HG03060 (cell line): ENCODE data around the gene PSMC3.

Experiments
- ATAC-seq: cut with Tn5 transposase; IDR thresholded peaks from one replicate; pipeline ENCODE4 v1.9.1; 2021; ENCODE audit warnings: low read depth, moderate number of reproducible peaks; ENCODE audit not compliant: unreplicated experiment

PSMC3 gene

GRCh38 chr11:47414685-47415070, 11.6 kb downstream of the PSMC3 start:
- ATAC-seq: no peak

DNA sequence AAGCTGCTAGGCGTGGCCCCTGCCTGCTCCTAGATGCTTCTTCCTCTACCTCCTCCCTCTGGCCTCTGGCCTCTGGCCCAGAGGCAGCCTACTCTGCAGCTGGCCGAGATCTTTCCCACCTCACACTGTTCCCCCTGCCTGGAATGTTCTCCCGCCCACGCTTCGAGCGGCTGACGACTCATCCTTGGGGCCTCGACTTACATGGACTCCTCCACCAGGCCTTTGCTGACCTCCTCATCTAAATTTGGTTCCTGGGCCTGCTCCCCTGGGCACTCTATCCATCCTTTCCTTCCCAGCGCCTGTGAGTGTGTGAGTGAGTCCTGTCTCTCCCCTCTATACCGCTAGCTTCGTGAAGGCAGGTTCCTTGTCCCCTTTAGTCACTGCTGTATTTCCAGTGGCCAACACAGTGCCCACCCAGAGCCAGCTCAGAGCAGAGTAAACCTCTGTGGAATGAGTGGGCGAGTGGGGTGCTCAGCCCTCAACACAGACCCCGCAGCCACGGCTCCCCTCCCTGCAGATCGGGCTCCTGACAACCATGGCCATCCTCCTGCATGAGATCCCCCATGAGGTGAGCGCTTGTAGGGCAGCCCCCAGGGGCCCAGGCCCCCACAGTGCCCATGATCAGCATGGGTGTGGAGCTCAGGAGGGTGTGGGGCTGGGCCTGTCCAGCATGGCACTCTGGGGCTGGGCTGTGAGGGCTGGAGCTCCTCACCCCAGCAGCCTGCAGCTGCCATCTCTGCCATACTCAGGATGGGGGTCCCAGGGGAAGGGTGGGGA, 12.1 kb downstream of the PSMC3 start:
- ATAC-seq: no peak

DNA sequence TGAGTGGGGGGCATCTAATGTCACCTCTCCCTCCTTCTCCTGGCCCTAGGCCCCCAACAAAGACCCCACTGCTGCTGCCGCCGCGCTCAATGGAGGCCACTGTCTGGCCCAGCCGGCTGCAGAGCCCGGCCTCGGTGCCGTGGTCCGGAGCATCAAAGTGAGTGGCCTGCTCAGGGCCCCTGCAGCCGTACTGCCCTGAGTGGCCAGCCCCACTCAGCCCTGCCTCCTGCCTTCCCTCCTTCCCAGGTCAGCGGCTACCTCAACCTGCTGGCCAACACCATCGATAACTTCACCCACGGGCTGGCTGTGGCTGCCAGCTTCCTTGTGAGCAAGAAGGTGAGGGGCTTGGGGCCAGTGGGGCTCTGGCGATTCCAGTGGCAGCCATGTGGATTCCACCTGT, 12.9 kb downstream of the PSMC3 start:
- ATAC-seq: no peak

- no peak for ATAC-seq
Measured at GRCh38 chr11:47411884-47412746, 14.1 kb downstream of the PSMC3 start.

DNA sequence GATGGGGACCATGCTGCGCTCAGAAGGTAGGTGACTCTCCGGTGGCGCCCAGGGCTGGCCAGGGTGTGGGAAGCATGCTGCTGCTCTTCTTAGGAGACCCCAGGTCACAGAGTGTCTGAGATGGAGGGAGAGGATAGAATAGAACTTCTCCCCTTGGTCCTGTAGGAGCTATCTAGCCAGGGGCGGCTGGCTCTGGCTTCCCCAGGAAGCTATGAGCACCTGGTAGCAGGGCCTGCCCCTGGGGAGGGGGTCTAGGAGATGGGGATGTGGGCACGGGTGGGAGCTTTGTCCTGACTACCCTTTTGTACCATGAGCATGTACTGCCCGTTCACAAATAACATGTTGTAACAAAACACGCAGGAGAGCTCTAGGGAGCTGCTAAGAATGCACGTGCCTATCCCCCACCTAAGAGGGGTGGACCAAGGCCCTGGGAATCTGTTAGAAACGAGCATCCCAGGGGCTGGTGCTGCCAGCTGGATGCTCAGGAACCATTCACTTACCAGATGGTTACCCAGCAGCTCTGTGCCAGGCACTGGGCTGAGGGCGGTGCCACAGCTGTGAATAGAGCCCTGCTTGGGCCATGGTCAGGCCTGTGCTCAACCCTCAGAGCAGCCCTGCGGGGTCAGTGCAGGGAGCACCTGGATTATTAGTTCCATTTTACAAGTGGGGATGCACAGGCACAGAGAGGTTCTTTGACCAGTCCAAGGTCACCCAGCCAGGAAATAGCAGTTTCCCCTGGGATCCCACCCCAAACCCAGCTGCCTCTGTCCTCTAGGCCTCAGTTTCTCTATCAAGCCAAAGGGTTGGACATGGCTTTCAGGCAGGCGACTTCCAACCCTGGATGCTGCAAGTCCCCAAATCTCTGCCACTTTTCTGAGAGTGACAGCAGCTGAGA, 15.6 kb downstream of the PSMC3 start:
- no peak for ATAC-seq

- ATAC-seq: no peak
Measured at GRCh38 chr11:47409440-47410369, 16.5 kb downstream of the PSMC3 start.

DNA sequence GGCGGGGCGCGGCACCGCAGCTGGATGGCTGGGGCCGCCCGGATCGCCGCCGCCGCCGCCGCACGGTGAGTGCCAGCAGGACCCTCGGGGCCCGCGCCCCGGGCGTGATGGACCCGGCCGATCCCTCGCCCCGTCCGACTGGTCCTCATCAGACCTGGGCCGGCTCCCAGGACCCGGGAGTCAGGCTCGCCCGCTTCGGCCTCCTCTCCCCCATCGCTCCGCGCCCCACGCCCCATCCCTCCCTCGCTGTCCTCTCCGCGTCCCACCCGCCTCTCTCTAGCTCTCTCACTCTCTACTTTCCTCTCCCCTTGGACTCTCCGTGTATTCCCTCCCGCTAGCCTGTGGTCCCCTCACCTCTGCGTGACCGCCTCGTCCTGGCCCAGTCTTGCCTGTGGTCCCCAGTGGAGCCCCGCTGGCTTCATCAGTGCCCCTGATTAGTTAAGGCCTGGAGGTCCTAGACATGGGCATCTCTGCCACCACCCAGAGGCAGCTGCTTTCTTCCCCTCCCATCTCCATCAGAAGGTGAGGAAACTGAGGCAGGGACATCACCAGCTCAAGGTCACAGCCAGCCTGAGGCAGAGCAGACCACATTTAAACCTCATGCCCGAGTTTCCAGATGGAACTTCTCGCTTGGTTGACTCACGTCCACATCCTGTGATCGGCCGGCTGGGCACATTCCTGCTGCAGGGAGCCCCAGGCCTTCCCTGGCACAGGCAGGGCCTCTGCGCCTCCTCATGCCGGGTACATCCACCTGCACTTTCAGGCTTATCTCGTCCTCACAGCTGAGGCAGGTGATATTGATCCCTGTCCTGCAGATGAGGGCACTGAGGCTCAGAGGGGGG, 17.4 kb downstream of the PSMC3 start:
- ATAC-seq: peak; percentile 2

DNA sequence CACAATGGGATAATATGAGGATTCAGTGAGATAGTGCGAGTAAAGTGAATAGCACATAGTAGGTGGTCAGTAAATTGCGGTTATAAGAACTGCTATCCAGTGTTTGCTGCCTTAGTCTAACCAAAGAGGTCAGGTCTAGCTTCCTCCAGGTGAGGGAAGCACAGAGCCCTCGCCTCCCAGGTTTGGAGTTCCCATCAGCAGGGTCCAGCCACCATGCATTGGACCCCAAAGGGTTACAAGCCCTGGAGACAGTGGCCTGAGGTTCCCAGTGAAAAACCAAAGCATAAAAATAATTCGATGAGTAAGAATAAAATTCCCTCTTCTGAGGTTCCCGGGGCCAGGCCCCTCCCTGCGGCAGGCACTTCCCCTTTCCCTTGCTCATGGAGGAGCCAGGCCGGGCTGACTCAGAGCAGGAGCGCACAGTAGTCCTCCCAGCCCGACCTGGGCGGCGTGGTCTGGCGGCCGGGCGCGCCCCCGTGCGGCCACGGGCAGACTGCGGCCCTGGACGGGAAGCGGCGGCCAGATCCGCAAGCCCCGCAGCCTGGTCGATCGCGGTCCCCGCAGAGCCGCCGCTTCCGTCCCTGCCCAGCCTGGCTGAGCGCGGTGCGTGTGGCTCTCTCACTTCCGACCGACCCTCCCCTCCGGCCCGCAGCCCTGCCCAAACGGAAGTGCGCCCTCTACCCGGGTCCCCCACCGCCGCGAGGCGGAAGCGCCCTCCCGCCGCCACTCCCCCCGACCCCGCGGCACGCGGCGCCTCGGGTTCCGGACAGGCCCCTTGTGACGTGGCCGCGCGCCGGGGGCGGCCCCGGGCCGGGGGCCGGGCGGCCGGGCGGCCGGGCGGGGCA, 18.3 kb downstream of the PSMC3 start, which contains the start of gene SLC39A13:
SLC39A13 (plus strand) TSS at position 845 of the 845 bp plus-strand sequence. CDS start 1,505 bp downstream, outside the sequence.
- peak; percentile 60 for ATAC-seq

DNA sequence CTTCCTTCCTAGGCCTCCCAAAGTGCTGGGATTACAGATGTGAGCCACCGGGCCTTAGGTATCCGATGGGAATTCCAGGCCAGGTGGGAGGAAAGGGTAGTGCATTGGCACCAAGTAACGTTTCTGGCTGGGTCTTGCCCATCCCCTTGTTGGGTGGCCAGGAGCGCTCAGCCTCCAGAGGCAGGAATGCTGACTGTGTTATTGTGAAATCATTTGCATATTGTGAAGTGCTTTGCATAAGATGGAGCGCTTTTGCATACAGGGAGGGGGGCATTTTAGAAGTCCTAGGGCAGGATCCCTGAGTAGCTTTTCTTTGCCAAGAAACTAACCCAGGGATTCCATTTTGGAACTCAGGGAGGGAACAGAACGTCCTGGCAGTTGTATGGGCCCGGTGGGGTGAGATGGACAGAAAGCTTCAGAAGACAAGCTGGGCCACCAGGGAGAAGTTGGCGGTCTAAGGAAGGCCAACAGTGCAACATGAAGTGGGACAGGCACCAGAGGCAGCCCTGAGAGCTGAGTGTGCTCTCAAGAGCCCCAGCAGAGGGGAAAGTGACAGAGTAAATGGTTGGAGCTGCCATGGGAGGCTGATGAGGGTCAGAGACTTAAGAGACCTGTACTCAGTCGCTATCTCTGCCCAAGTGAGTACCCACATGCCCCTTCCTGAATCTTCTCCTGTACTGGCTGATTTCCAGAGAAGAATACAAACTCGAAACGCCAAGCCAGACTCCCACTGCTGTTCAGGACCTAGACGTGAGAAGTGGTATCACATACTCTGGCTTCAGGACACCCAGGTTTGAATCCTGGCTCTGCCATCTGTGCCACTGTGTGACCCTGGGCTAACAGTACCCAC, 19.1 kb downstream of the PSMC3 start:
- no peak for ATAC-seq

- ATAC-seq: no peak
Measured at GRCh38 chr11:47403571-47403970, 22.7 kb downstream of the PSMC3 start.

- no peak for ATAC-seq
Measured at GRCh38 chr11:47403135-47403534, 23.1 kb downstream of the PSMC3 start.

DNA sequence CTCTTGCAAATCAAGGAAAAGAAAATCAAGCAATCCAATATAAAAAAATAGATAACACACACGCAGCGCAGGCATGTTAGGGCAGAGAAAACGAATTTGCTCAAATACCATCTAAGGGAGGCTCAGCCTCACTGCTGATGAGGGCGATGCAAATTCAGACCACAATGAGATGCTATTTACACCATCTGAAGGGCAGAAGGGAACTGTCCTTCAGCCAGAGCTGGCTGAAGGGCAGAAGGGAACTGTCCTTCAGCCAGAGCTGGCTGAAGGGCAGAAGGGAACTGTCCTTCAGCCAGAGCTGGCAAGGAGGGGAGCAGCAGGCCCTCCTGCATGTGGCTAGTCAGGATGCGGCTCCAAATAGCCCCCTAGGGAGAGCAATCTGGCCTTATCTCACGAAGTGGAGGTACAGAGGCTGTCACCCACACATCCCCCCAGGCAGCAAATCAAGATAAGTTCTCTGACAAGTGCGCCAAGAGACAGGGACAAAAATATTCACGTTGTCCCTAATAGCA, 25.4 kb downstream of the PSMC3 start:
- peak; percentile 43 for ATAC-seq

DNA sequence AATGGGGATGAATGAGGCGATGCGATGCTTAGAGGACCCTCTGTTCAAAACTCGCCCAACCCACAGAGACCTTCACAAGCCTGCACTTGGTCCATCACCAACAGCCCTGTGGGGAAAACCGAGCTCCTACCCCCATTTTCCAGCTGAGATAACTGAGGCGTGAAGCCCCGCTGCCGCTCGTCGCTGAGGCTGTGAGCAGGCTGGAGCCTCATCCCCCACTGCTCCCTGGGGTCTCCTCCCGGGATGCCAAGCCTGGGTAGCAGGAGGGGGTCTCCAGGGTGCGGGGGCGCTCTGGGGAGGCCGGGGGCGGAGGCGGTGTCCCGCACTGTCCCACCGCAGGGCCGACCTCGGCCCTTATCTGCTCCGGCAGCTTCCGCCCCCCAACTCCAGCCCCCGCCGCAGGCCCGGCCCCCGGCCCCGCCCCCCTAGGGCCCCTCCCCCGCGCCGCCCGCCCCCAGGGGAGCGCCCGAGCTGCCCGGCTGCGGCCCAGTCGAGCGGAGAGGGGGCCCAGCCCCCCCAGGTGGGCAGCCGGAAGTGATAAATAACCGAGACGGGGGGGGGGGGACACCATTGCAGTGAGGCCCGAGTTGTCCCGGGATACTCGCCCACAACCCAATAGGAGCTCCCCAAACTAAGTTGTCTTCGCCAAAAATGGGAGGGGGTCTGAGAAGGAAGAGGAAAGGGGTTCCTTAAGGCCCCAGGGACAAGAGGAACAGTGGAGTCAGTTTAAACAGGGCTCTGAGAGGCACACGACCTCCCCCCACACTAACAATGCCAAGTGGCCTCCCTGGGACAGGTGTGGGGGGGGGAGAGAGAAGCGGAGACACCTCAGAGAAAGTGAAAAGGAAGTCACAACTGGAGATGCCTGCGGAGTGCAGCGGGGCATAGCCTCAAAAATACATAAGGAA, 26.1 kb downstream of the PSMC3 start:
- peak; percentile 19 for ATAC-seq

GRCh38 chr11:47398551-47398950, 27.7 kb downstream of the PSMC3 start:
- no peak for ATAC-seq

GRCh38 chr11:47398011-47398410, 28.2 kb downstream of the PSMC3 start:
- no peak for ATAC-seq

DNA sequence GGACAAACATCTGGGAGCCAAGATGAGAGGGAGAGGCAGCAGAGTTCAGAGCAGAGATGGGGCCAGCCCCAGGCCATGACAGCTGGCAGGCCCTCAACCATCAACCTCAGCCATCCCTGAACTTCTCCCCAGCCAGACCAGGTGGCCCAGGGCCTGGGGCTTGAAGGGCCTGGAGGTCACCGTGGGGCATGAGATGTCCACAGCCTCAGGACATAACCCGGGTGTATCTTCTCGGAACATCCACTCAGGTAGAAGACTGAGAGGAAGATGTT, 30.3 kb downstream of the PSMC3 start:
- ATAC-seq: no peak
